ENCODE measurements around the gene CYP2U1. TPM values are rescaled to one million over a fixed set of nuclear protein-coding genes. Genes with fewer than 3 reads are reported as not detected.

Gene CYP2U1
- total RNA-seq, 1 experiment from 2014 or later: 4.5 TPM

GRCh38 chr4:107913283-107913899, 18.0 kb upstream of the CYP2U1 start:
- H3K27ac Mint-ChIP-seq (ENCODE audit: unreplicated experiment): no peak overlapping the region
- CTCF ChIA-PET: interaction anchor here (0.7 kb wide), 1 partner anchor 61 kb away, joined by 4 read pairs; no protein-coding TSS in a partner anchor

GRCh38 chr4:107915220-107915619, 16.1 kb upstream of the CYP2U1 start:
- Mint-ChIP-seq H3K27ac (ENCODE audit: unreplicated experiment) (no peak overlapping the region), H3K36me3 (ENCODE audit: insufficient read depth, unreplicated experiment) (peaks cover 14% of the 10 kb centered on the region), H3K4me3 (ENCODE audit: low read depth, unreplicated experiment) (no peak overlapping the region), H3K27me3 (ENCODE audit: unreplicated experiment) (no peaks in the 10 kb centered on the region), H3K9me3 (ENCODE audit: low read depth, unreplicated experiment) (peaks cover 3% of the 10 kb centered on the region), H3K4me1 (ENCODE audit: low read depth, unreplicated experiment) (no peaks in the 10 kb centered on the region)
- TF ChIP-seq CTCF (IDR thresholded peaks at IDR 0.05; ENCODE audit: unreplicated experiment): no peak
- BruUV-seq (replicated peaks): no TSS peak
- CTCF ChIA-PET: no interaction called here
- intact Hi-C loops (cut with micrococcal nuclease; ENCODE audit: unreplicated experiment): no loop called here
- DNase-seq: no peak

More at GRCh38 chr4:107913283-107913899, 18.0 kb upstream of the CYP2U1 start:
- peak; percentile 51 for DNase-seq
- TF ChIP-seq CTCF (IDR thresholded peaks at IDR 0.05; ENCODE audit: unreplicated experiment): peak; percentile 32
- BruUV-seq (replicated peaks): no TSS peak
- Mint-ChIP-seq H3K9me3 (ENCODE audit: low read depth, unreplicated experiment) (no peaks in the 10 kb centered on the region), H3K4me1 (ENCODE audit: low read depth, unreplicated experiment) (no peaks in the 10 kb centered on the region), H3K36me3 (ENCODE audit: insufficient read depth, unreplicated experiment) (peaks cover 19% of the 10 kb centered on the region), H3K4me3 (ENCODE audit: low read depth, unreplicated experiment) (no peak overlapping the region), H3K27me3 (ENCODE audit: unreplicated experiment) (no peaks in the 10 kb centered on the region)
- intact Hi-C loops (cut with micrococcal nuclease; ENCODE audit: unreplicated experiment): loop anchor here (1.0 to 5.0 kb wide), 2 partner anchors 86 to 153 kb away; no protein-coding TSS in a partner anchor

GRCh38 chr4:107916623-107917022, 14.7 kb upstream of the CYP2U1 start:
- no TSS peak for BruUV-seq (replicated peaks)

GRCh38 chr4:107917500-107917899, 13.8 kb upstream of the CYP2U1 start:
- Mint-ChIP-seq H3K4me1 (ENCODE audit: low read depth, unreplicated experiment) (no peaks in the 10 kb centered on the region), H3K4me3 (ENCODE audit: low read depth, unreplicated experiment) (no peak overlapping the region), H3K27ac (ENCODE audit: unreplicated experiment) (no peak overlapping the region), H3K9me3 (ENCODE audit: low read depth, unreplicated experiment) (peaks cover 3% of the 10 kb centered on the region), H3K27me3 (ENCODE audit: unreplicated experiment) (no peaks in the 10 kb centered on the region), H3K36me3 (ENCODE audit: insufficient read depth, unreplicated experiment) (peaks cover 10% of the 10 kb centered on the region)
- DNase-seq: no peak
- no TSS peak for BruUV-seq (replicated peaks)
- no peak for TF ChIP-seq CTCF (IDR thresholded peaks at IDR 0.05; ENCODE audit: unreplicated experiment)
- intact Hi-C loops (cut with micrococcal nuclease; ENCODE audit: unreplicated experiment): no loop called here
- CTCF ChIA-PET: no interaction called here

More at GRCh38 chr4:107916623-107917022, 14.7 kb upstream of the CYP2U1 start:
- H3K9me3 Mint-ChIP-seq (ENCODE audit: low read depth, unreplicated experiment): peaks cover 3% of the 10 kb centered on the region
- DNase-seq: no peak
- H3K4me3 Mint-ChIP-seq (ENCODE audit: low read depth, unreplicated experiment): no peak overlapping the region
- H3K36me3 Mint-ChIP-seq (ENCODE audit: insufficient read depth, unreplicated experiment): peaks cover 12% of the 10 kb centered on the region
- no peaks in the 10 kb centered on the region for H3K4me1 Mint-ChIP-seq (ENCODE audit: low read depth, unreplicated experiment)
- H3K27me3 Mint-ChIP-seq (ENCODE audit: unreplicated experiment): no peaks in the 10 kb centered on the region
- H3K27ac Mint-ChIP-seq (ENCODE audit: unreplicated experiment): no peak overlapping the region
- CTCF ChIA-PET: no interaction called here
- no peak for TF ChIP-seq CTCF (IDR thresholded peaks at IDR 0.05; ENCODE audit: unreplicated experiment)
- intact Hi-C loops (cut with micrococcal nuclease; ENCODE audit: unreplicated experiment): no loop called here

Measured in Calu3 (cell line).